ENCODE data around the gene DHRS9.
"Not testable (repeated sequence)": the region's sequence is repeated elsewhere in the genome, so short reads cannot be mapped to it uniquely, and the experiment has no call there.

Gene DHRS9

DNA sequence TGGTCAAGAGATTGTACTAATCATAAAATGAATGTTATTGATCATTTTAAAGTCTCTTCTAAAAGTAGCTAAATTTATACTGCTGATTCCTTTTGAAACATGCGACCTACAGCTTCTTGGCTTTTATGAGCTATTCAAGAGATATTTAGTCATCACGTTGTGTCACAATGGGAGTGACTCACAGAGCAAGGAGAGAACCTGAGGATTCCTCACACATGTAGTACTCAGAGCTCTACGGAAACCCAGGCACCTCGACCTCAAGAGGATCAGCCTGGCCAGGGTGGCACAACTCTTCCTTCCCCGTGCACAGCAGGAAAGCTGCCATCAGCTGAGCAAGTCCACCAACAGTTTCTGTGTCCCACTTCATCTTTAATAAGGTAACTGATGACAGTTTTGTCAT, at the start of gene DHRS9:
Gene DHRS9 (plus strand): TSS at position 223 of the 400 bp plus-strand sequence. CDS start 12,019 bp downstream, outside the sequence.
- DNase-seq (ENCODE audit: low spot score) = no peak

DNA sequence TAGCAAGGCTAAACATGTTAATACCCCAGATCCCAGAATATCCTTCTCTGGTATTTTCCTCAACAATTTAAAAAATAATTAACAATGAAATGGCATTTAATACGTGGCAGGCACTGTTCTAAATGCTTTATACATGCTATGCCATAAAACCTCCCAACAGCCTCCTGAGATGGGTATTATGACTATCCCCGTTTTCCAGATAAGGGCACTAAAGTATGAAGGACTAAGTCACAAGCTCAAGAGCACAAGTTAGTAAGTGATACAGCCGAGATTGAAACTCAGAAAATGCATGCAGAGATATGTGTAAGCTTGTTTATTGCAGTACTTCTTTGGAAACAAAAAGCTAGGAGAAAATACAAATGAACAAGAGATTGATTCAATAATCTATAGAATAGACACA, 46.2 kb upstream of the DHRS9 start:
- DNase-seq (ENCODE audit: low spot score) = no peak

GRCh38 chr2:169026056-169026455, 43.3 kb upstream of the DHRS9 start:
- no peak for DNase-seq (ENCODE audit: low spot score)

GRCh38 chr2:169027234-169027633, 42.1 kb upstream of the DHRS9 start:
- no peak for DNase-seq (ENCODE audit: low spot score)

DNA sequence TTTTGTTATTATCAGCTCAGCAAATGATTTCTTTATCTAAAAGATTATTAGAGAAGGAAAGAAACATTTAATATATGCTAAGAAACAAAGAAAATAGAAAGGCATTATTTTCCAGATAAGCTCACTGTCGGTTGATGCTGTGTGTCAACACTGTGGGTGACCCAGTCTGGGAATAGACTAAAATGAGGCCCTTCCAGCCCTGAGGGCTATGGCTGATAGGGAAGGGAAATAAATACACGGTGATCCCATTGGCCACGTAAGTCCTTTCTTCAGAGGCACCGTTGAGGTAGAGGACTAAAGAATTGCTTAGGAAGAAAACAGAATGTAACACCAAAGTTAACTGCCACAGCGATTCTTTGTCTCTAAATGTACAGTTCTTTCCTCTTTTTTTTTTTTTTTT, 40.0 kb upstream of the DHRS9 start:
- no peak for DNase-seq (ENCODE audit: low spot score)

DNA sequence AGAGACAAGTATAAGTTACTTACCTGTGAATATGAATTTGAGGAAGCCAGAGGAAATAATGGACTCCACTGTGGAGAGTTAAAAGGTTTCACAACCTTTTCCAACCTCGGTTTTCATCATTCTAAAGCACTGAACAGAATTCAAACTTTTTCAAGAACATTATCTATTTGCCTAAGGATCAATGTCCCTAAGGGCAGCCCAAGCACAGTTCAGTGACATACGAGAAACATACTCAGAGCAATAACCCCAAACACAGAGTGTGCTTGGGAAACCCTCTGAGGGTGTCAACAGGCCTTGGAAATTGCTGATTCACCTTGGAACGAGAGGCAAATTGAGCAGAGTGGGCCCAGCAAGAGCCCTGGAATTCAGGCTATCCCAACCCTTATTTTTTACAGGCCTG, 38.2 kb upstream of the DHRS9 start, which contains the start of gene ABCB11:
Gene ABCB11 (minus strand): TSS at position 123 of the 400 bp plus-strand sequence. CDS start 13,199 bp downstream, outside the sequence.
- DNase-seq (ENCODE audit: low spot score) = no peak

- DNase-seq (ENCODE audit: low spot score) = no peak
Measured at GRCh38 chr2:169034256-169034655, 35.1 kb upstream of the DHRS9 start.

- no peak for DNase-seq (ENCODE audit: low spot score)
Measured at GRCh38 chr2:169034984-169035544, 34.3 kb upstream of the DHRS9 start.

- no peak for DNase-seq (ENCODE audit: low spot score)
Measured at GRCh38 chr2:169035887-169036286, 33.5 kb upstream of the DHRS9 start.

DNA sequence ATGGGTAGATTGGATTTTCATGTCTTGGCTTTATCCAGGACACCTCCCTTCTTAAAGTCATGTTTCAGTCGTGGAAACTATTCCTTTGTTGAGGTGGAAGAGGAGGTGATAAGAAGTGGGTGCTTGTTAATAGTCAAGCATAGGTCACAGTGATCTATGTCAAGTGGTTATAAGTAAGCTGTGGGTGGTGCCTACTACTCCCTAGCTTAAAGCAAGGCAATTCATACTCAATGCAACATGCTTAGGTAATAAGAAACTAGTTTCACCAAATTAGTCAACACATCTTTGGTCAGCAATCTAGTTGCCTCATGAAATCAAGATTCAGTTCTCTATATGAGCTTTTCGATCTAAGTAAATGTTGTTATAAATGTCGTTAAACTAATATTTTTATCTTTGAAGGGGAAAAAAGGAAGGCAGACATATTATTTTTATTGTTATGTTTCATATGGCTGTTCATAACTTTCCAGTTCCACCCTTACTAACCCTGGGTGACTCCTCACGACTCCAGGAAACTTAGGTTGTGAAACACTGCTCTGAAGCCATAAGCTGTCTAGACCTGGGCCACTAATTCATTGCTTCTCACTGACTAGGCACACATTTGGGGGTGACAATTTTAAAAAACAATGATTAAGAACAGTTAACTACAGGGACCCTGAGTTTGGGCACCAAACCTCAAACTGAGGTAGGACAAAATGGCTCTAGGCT, 32.5 kb upstream of the DHRS9 start:
- DNase-seq (ENCODE audit: low spot score) = no peak

GRCh38 chr2:169038338-169038757, 31.0 kb upstream of the DHRS9 start:
- no peak for DNase-seq (ENCODE audit: low spot score)

DNA sequence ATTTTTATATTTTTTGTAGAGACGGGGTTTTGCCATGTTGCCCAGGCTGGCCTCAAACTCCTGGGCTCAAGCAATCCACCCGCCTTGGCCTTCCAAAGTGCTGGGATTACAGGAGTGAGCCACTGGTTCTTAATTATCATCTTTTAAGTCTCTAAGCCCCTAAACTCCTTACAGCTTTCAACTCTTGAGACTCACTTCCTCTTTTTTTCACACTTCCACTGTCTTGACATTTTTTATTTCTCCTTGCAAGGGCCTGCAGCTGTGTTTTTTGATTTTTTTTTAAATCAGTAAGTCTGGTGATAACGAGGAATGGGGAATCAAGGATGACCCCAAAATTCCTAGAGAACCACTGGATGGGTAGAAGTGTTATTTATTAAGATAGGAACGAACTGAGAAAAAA, 29.7 kb upstream of the DHRS9 start:
- DNase-seq (ENCODE audit: low spot score) = no peak

DNA sequence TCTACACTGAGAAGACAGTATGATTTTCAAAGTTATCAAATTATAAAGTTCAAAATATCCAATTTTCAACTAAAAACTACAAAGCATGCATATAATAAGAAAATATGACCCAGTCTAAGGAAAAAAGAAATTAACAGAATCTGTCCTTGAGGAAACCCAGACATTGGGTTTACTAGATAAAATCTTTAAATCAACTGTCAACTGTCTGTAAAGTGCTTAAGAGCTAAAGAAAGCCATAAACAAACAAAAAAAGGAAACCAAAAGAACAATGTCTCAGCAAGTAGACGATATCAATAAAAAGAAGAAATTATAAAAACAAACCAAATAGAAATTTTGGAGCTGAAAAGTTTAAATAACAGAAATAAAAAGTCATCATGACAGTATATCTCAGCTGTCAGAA, 27.8 kb upstream of the DHRS9 start:
- no peak for DNase-seq (ENCODE audit: low spot score)

DNA sequence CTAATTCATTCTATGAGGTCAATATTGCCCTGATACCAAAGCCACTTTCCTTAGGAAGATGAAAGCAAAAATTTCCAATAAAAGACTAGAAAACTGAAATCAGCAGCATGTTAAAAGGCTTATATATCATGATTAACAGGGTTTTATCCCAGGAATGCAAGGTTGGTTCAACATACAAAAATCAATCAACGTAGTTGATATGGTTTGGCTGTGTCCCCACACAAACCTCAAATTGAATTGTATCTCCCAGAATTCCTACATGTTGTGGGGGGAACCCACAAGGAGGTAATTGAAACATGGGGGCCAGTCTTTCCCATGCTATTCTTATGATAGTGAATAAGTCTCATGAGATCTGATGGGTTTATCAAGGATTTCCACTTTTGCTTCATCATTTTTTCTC, 26.5 kb upstream of the DHRS9 start:
- DNase-seq (ENCODE audit: low spot score) = no peak

- no peak for DNase-seq (ENCODE audit: low spot score)
Measured at GRCh38 chr2:169046440-169047151, 22.8 kb upstream of the DHRS9 start.

DNA sequence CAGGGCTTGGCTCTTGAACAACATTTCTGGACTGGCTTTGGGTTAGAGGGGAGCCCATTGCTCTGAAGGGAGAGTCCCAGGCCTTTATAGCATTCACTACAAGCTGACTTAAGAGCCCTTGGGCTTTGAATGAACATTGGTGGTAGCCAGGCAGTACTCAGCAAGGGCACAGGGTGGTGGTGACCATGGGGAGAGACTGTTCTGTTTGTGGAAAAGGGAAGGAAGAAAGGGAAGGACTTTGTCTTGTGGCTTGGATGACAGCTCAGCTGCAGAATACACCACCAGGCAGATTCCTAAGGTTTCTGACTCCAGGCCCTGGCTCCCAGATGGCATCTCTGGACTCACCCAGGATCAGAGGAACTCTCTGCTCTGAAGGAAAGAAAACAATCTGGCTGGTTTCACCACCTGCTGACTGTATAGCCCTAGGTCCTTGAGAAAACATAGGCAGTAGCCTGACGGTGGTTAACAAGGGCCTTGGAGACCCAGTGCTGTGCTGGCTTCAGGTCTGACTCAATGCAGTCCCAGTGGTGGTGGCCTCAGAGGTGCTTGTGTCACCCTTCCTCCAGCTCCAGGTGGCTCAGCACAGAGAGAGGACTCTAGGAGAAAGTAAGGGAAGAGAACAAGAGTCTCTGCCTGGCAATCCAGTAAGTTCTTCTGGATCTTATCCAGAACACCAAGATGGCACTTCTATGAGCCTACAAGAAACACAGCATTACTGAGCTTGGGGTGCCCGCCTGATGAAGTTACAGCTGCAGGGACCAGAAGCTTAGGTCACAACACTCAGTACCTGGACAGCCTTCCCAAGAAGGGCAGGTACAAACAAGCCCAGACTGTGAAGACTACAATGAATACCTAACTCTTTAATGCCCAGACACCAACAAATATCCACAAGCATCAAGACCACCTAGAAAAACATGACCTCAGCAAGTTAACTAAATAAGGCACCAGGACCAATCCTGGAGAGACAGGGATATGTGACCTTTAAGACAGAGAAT, 21.8 kb upstream of the DHRS9 start:
- no peak for DNase-seq (ENCODE audit: low spot score)

- no peak for DNase-seq (ENCODE audit: low spot score)
Measured at GRCh38 chr2:169049142-169049541, 20.2 kb upstream of the DHRS9 start.

- DNase-seq (ENCODE audit: low spot score) = no peak
Measured at GRCh38 chr2:169050476-169051240, 18.7 kb upstream of the DHRS9 start.

DNA sequence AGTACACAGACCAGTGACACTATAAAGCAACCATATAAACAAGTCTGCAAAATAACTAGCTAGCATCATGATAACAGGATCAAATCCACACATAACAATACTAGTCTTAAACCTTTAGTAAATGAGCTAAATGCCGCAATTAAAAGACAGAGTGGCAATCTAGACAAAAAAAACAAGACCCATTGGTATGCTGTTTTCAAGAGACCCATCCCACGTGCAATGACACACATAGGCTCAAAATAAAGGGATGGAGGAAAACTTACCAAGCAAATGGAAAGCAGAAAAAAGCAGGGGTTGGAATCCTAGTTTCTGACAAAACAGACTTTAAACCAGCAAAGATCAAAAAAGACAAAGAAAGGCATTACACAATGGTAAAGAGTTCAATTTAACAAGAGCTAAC, 14.8 kb upstream of the DHRS9 start:
- DNase-seq (ENCODE audit: low spot score) = not testable (repeated sequence)

DNA sequence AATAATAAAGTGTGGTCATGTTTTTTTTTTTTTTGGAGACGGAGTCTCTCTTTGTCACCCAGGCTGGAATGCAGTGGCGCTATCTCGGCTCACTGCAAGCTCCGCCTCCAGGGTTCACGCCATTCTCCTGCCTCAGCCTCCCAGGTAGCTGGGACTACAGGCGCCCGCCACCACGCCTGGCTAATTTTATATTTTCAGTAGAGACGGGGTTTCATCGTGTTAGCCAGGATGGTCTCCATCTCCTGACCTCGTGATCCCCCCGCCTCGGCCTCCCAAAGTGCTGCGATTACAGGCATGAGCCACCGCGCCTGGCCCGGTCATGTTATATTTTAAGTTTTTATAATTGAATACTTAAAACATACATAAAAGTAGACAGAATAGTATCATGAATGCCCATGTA, 5.2 kb upstream of the DHRS9 start:
- not testable (repeated sequence) for DNase-seq (ENCODE audit: low spot score)

GRCh38 chr2:169065422-169065821, 3.9 kb upstream of the DHRS9 start:
- no peak for DNase-seq (ENCODE audit: low spot score)
